CD4-positive, alpha-beta T cell (primary cell): ENCODE measurements around the gene BORA. TPM values are rescaled to one million over a fixed set of nuclear protein-coding genes. Genes with fewer than 3 reads are reported as not detected.

Experiments used
- ATAC-seq: fragments of 200-7000 bp; cut with Tn5 transposase; one replicate; pipeline ENCODE4 v1.10.0; 2022; ENCODE audit warnings: mild to moderate bottlenecking; ENCODE audit not compliant: poor library complexity
- CTCF ChIA-PET: fragments of 350-600 bp; sonication (Branson Sonifier 250); formaldehyde crosslinking; loops from one replicate; lab custom pipeline; 2021; ENCODE audit warnings: antibody characterized with exemption, inconsistent platforms; lab: Charles Lee
- POLR2A ChIA-PET: fragments of 350-600 bp; sonication (Branson Sonifier 250); formaldehyde crosslinking; loops from one replicate; lab custom pipeline; 2021; ENCODE audit warnings: antibody characterized with exemption, inconsistent platforms; lab: Charles Lee
- DNase-seq, 14 experiments: peaks; one replicate each; pipeline ENCODE4 v3.0.0-alpha.2; 2013 to 2020; ENCODE audit warnings: mixed read lengths in 2 of 14
- H3K27ac ChIP-seq, 2 donors: one replicate each; pipeline versions ENCODE4 v1.5.1 to v1.7.0; 2013; ENCODE audit warnings: low read length in 2 of 2, low read depth in 1 of 2, mild to moderate bottlenecking in 1 of 2
- H3K27me3 ChIP-seq, 2 experiments: 1 replicate in 1 of 2; 2 replicates in 1 of 2; pipeline versions ENCODE4 v1.6.1 to v1.7.0; 2013; ENCODE audit warnings: low read length in 2 of 2, control low read depth in 1 of 2, mild to moderate bottlenecking in 1 of 2, moderate library complexity in 1 of 2; ENCODE audit not compliant: insufficient read depth in 2 of 2, control insufficient read depth in 1 of 2
- H3K36me3 ChIP-seq: one replicate; pipeline ENCODE4 v1.6.1; 2013; ENCODE audit warnings: low read length, control low read depth; ENCODE audit not compliant: insufficient read depth
- H3K4me1 ChIP-seq: one replicate; pipeline ENCODE4 v1.6.1; 2013; ENCODE audit warnings: low read length, control low read depth; ENCODE audit not compliant: insufficient read depth
- H3K4me3 ChIP-seq: one replicate; pipeline ENCODE4 v1.5.1; 2013; ENCODE audit warnings: mild to moderate bottlenecking, low read length, moderate library complexity
- H3K9me3 ChIP-seq, 2 experiments: 1 replicate in 1 of 2; 2 replicates in 1 of 2; pipeline versions ENCODE4 v1.6.1 to v1.7.0; 2013; ENCODE audit warnings: low read length in 2 of 2, mild to moderate bottlenecking in 2 of 2, control low read depth in 1 of 2, moderate library complexity in 1 of 2; ENCODE audit not compliant: control insufficient read depth in 1 of 2, insufficient read depth in 1 of 2
- H3K27ac Mint-ChIP-seq: one replicate; pipeline ENCODE4 v1.8.0; 2020; ENCODE audit warnings: mixed read lengths
- H3K27me3 Mint-ChIP-seq: one replicate; pipeline ENCODE4 v1.8.0; 2021; ENCODE audit warnings: mixed read lengths
- H3K36me3 Mint-ChIP-seq: one replicate; pipeline ENCODE4 v1.8.0; 2021; ENCODE audit warnings: low read depth, mixed read lengths
- H3K4me1 Mint-ChIP-seq: one replicate; pipeline ENCODE4 v1.8.0; 2021; ENCODE audit warnings: low read depth, mixed read lengths
- H3K4me3 Mint-ChIP-seq: one replicate; pipeline ENCODE4 v1.8.0; 2020; ENCODE audit warnings: mild to moderate bottlenecking, mixed read lengths
- H3K9me3 Mint-ChIP-seq: one replicate; pipeline ENCODE4 v1.8.0; 2020; ENCODE audit warnings: mixed read lengths
- intact Hi-C, 2 experiments: fragments of 100-400 bp; cut with DNase I in 1 of 2; cut with micrococcal nuclease in 1 of 2; formaldehyde crosslinking; loops; one replicate each; pipeline versions ENCODE4 v1.15.1 to v1.9.0; 2023 to 2025; cut with DNase I, micrococcal nuclease
- total RNA-seq, 174 experiments: library from RNA in 2 of 174; stranded (reverse) in 2 of 174; gene quantifications; one replicate each; pipeline ENCODE4 v1.2.3 and lab custom pipeline; 2021 to 2026
- TF ChIP-seq, protein P1 (sequence below): fragments of 200-600 bp; IDR thresholded peaks from one replicate; pipeline ENCODE4 v1.8.0; 2022; ENCODE audit warnings: antibody characterized with exemption, mild to moderate bottlenecking

The BORA gene
- total RNA-seq, 2 experiments from 2014 or later, result 3.8 to 4.4 TPM

DNA sequence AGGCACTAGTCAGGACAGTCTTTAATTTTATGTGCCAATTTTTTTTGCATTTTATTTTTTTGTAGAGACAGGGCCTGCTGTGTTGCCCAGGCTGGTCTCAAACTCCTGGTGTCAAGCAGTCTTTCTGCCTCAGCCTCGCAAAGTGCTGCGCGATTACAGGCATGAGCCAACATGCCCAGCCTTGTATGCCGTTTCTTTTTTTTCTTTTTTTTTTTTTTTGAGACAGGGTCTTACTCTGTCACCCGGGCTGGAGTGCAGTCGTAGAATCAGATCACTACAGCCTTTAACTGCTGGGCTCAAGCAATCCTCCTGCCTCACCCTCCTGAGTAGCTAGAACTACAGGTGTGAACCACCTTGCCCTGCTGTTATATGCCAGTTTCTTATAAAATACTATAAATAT is 26.4 kb downstream of the BORA start:
- ChIA-PET CTCF (interaction anchor here (1.6 kb wide), 1 partner anchor 26 kb away, joined by 4 read pairs; the partner anchor contains the start of gene BORA), POLR2A (no interaction called here)
- intact Hi-C loops, result no loop called here

DNA sequence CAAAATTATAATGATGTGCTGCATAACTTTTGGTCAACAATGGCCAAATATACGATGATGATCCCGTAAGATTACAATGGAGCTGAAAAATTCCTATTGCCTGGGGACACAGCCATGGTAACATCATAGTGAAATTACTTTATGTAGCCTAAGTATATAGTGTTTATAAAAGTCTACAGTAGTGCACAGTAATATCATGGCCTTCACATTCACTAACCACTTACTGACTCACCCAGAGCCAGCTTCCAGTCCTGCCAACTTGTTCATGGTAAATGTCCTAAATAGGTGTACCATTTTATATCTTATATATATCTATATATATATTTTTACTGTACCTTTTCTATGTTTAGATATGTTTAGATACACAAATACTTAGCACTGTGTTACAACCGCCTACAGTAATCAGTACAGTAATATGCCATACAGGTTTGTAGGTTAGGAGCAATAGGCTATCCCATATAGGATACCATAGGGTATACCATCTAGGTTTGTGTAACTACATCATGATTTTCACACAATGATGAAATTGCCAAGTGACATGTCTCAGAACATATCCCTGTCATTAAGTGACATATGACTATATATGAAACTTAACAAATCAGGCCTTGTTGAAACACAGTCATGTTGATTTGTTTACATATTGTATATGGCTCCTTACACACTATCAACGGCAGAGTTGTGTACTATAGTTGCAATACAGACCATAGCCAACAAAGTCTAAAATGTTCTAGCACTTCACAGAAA is 30.2 kb downstream of the BORA start:
- intact Hi-C loops, result no loop called here
- no peaks in the 10 kb centered on the region for H3K27me3 ChIP-seq
- no peaks in the 10 kb centered on the region for H3K9me3 ChIP-seq
- Mint-ChIP-seq H3K27me3 (no peaks in the 10 kb centered on the region), H3K27ac (no peak overlapping the region), H3K36me3 (peaks cover 91% of the 10 kb centered on the region), H3K4me1 (peaks cover 5% of the 10 kb centered on the region), H3K4me3 (no peak overlapping the region), H3K9me3 (no peaks in the 10 kb centered on the region)
- no peak overlapping the region for H3K27ac ChIP-seq
- ChIA-PET POLR2A (no interaction called here), CTCF (no interaction called here)
- no peaks in the 10 kb centered on the region for H3K4me1 ChIP-seq
- TF ChIP-seq, protein P1, sequence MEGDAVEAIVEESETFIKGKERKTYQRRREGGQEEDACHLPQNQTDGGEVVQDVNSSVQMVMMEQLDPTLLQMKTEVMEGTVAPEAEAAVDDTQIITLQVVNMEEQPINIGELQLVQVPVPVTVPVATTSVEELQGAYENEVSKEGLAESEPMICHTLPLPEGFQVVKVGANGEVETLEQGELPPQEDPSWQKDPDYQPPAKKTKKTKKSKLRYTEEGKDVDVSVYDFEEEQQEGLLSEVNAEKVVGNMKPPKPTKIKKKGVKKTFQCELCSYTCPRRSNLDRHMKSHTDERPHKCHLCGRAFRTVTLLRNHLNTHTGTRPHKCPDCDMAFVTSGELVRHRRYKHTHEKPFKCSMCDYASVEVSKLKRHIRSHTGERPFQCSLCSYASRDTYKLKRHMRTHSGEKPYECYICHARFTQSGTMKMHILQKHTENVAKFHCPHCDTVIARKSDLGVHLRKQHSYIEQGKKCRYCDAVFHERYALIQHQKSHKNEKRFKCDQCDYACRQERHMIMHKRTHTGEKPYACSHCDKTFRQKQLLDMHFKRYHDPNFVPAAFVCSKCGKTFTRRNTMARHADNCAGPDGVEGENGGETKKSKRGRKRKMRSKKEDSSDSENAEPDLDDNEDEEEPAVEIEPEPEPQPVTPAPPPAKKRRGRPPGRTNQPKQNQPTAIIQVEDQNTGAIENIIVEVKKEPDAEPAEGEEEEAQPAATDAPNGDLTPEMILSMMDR, result no peak
- DNase-seq (no peak), ATAC-seq (no peak)
- no peak overlapping the region for H3K4me3 ChIP-seq
- peaks cover 96% of the 10 kb centered on the region for H3K36me3 ChIP-seq

More for the DNA sequence above, 26.4 kb downstream of the BORA start:
- TF ChIP-seq, protein P1, result no peak
- Histone ChIP-seq H3K36me3 (peaks cover 83% of the 10 kb centered on the region), H3K9me3 (no peaks in the 10 kb centered on the region), H3K27ac (no peak overlapping the region), H3K4me3 (no peak overlapping the region), H3K27me3 (no peaks in the 10 kb centered on the region), H3K4me1 (no peaks in the 10 kb centered on the region)
- Mint-ChIP-seq H3K27me3 (no peaks in the 10 kb centered on the region), H3K9me3 (no peaks in the 10 kb centered on the region), H3K27ac (no peak overlapping the region), H3K36me3 (peaks cover 90% of the 10 kb centered on the region), H3K4me1 (peaks cover 13% of the 10 kb centered on the region), H3K4me3 (no peak overlapping the region)
- DNase-seq (no peak), ATAC-seq (no peak)

DNA sequence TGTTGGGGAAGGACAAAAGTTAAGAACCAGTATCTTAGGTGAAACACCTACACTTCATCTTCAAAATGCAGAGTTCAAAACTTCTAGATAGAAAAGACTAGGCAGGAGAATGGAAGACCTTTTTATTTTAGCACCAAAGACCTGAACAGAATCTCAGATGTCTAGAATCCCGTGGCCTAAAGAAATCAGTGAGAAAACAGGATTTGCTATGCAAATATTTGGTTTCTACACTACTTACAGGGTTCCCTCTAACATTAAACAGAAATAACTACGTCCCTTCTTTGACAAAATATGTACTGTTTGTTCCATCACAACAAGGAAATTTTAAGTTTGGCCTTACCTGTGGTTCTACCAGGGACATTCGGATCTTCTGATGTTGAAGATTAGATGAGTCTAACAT is 32.5 kb downstream of the BORA start:
- CTCF ChIA-PET, result no interaction called here
- POLR2A ChIA-PET, result no interaction called here
- H3K4me1 Mint-ChIP-seq, result peaks cover 4% of the 10 kb centered on the region
- TF ChIP-seq, protein P1, result no peak
- H3K27ac Mint-ChIP-seq, result no peak overlapping the region
- H3K4me3 ChIP-seq, result no peak overlapping the region
- H3K4me1 ChIP-seq, result no peaks in the 10 kb centered on the region
- H3K9me3 Mint-ChIP-seq, result no peaks in the 10 kb centered on the region
- DNase-seq, result no peak
- H3K4me3 Mint-ChIP-seq, result no peak overlapping the region
- H3K36me3 Mint-ChIP-seq, result peaks cover 90% of the 10 kb centered on the region
- intact Hi-C loops, result no loop called here
- no peaks in the 10 kb centered on the region for H3K27me3 ChIP-seq
- H3K27me3 Mint-ChIP-seq, result no peaks in the 10 kb centered on the region
- no peak for ATAC-seq
- no peaks in the 10 kb centered on the region for H3K9me3 ChIP-seq
- peaks cover 97% of the 10 kb centered on the region for H3K36me3 ChIP-seq
- no peak overlapping the region for H3K27ac ChIP-seq
